Measurements from ENCODE around the gene ATOX1. TPM values are rescaled to one million over a fixed set of nuclear protein-coding genes. Genes with fewer than 3 reads are reported as not detected.

ATOX1 gene
- polyA plus RNA-seq, 3 donors from 2014 or later: 112 to 145 (median 113) TPM

- Mint-ChIP-seq H3K36me3 (no peaks in the 10 kb centered on the region), H3K4me1 (no peaks in the 10 kb centered on the region), H3K27me3 (ENCODE audit: low read depth in 3 of 3) (peaks cover 1 to 9% (median 4%) of the 10 kb centered on the region in 3 donors), H3K9me3 (no peaks in the 10 kb centered on the region), H3K27ac (no peak overlapping the region), H3K4me3 (no peak overlapping the region)
- DNase-seq: no peak
These were observed 63.0 kb downstream of the ATOX1 start for GRCh38 chr5:151695464-151695863.

- Mint-ChIP-seq H3K4me3 (no peak overlapping the region), H3K36me3 (no peaks in the 10 kb centered on the region), H3K4me1 (no peaks in the 10 kb centered on the region), H3K27me3 (ENCODE audit: low read depth in 3 of 3) (peaks cover 1 to 8% (median 4%) of the 10 kb centered on the region in 3 donors), H3K27ac (no peak overlapping the region), H3K9me3 (no peaks in the 10 kb centered on the region)
- DNase-seq: no peak
These were observed 64.4 kb downstream of the ATOX1 start for GRCh38 chr5:151694035-151694485.

Other genes starting within 250 kb of the ATOX1 start
- not detected for gene FAT2, start 167.3 kb downstream of the ATOX1 start, polyA plus RNA-seq
- 10 to 100 TPM in 1 of 3 donors, 1 to 10 TPM in 2; 5.1 to 34.4 (median 9.8) TPM for gene SPARC, start 71.7 kb downstream of the ATOX1 start, polyA plus RNA-seq
- gene G3BP1, start 13.3 kb upstream of the ATOX1 start, polyA plus RNA-seq: 100 to 1,000 TPM; 124 to 148 (median 129) TPM
- not detected for gene GLRA1, start 166.2 kb upstream of the ATOX1 start, polyA plus RNA-seq

Measured in immature natural killer cell (primary cell).